Adipose tissue (tissue), 3 donors: ENCODE measurements around the gene VPS35. TPM values are rescaled to one million over a fixed set of nuclear protein-coding genes. Genes with fewer than 3 reads are reported as not detected.

Experiments
- H3K27ac ChIP-seq: one replicate; pipeline ENCODE4 v1.5.1; 2013; ENCODE audit warnings: low read depth, low read length
- WGBS, 3 donors: extraction: QIAGEN DNeasy Blood & Tissue Kit; methylation state at CpG; one replicate each; pipeline ENCODE4 v1.1.7; 2013; 5-methylcytosine and 5-hydroxymethylcytosine counted together
- polyA plus RNA-seq, 3 donors: library from polyadenylated mRNA; stranded (reverse); fragments of 200-250 nt; gene quantifications; one replicate each; pipeline ENCODE4 v1.2.3, GENCODE V29; 2013
- donor health status: healthy with polysubstance abuse.
- donor health status: Bipolar disorder and iron deficiency.
- donor health status: healthy.

Gene VPS35
- 10 to 100 TPM; 20.1 to 45.5 (median 34.5) TPM for polyA plus RNA-seq

- whole genome bisulfite sequencing, 3 donors, result 1% methylated on average over 54 of the region's 54 CpGs
- peak within 1 kb of the TSS; percentile 83 for H3K27ac ChIP-seq
These were observed at the start of gene VPS35 for GRCh38 chr16:46688654-46689364. Gene VPS35, minus strand, starts transcription at chr16:46689178. Its CDS starts 45 bp downstream, at chr16:46689133.

- H3K27ac ChIP-seq, result no peak overlapping the region
- WGBS, 3 donors, result 82 to 88% (median 85%) methylated on average over 14 of the region's 14 CpGs
These were observed 48.7 kb upstream of the VPS35 start for GRCh38 chr16:46737621-46738214.

- no peak overlapping the region for H3K27ac ChIP-seq
- 66 to 71% (median 70%) methylated on average over 12 of the region's 12 CpGs for WGBS, 3 donors
These were observed 47.7 kb upstream of the VPS35 start for GRCh38 chr16:46736695-46737094.

GRCh38 chr16:46733319-46733830, 44.4 kb upstream of the VPS35 start:
- 76 to 86% (median 83%) methylated on average over 9 of the region's 9 CpGs for WGBS, 3 donors
- no peak overlapping the region for H3K27ac ChIP-seq

DNA sequence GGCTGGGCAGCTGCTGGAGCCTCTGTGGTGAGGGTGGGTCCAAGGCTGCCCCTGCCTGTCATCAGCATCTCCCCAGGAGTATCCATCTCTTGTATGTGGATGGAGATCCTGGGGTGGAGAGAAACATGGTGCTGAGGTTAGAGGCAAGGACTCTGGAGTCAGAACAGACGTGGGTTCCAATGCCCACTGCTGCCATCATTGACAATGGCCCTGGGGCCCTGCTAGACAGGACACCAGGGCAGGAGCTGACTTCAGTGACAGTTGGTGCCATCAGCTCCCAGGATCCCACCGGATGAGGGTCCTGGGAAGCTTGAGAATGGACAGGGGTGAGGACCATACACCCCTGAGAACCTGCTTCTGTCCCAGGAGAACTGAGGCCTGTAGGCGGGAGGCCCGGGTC, 43.6 kb upstream of the VPS35 start:
- 81 to 88% (median 84%) methylated on average over 4 of the region's 4 CpGs for WGBS, 3 donors
- no peak overlapping the region for H3K27ac ChIP-seq

DNA sequence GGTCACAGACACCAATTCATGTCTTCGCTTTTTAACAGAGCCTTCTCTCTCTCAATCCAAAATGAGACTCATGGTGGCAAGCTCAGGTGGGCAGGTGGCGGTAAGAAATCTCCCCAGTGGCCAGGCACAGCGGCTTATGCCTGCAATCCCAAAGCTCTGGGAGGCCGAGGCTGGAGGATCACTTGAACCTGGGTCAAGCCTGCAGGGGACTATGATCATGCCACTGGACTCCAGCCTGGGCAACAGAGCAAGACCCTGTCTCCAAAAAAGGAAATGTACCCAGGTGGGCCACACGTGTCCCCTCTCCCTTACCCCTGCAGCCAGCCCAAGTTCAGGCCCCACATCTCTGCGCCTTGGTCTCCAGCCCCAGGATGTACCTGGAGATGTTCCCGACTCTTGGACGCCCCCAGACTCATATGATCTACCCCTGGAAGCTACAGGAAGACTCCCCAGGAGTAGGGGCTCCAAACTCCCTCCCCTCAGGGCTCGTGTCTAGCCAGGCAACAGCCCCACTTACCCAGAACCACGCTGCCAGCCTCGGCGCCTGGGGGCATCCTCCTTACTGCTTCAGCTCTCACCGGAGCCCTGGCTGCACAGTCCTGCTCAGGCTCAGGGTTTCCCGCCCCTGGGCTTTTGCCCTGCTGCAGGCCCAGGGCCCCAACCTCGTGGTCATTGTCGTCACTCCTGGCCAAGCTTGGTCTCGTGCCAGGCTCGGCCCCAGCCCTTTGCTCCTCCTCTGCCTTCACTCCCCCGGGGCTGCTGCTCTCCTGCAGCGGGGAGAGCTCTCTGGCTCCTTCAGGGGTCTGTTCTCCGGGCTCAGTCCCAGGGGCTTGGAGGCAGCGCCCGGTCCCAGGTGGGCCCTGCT, 42.9 kb upstream of the VPS35 start:
- WGBS, 3 donors, result 73 to 81% (median 81%) methylated on average over 23 of the region's 23 CpGs
- H3K27ac ChIP-seq, result no peak overlapping the region

DNA sequence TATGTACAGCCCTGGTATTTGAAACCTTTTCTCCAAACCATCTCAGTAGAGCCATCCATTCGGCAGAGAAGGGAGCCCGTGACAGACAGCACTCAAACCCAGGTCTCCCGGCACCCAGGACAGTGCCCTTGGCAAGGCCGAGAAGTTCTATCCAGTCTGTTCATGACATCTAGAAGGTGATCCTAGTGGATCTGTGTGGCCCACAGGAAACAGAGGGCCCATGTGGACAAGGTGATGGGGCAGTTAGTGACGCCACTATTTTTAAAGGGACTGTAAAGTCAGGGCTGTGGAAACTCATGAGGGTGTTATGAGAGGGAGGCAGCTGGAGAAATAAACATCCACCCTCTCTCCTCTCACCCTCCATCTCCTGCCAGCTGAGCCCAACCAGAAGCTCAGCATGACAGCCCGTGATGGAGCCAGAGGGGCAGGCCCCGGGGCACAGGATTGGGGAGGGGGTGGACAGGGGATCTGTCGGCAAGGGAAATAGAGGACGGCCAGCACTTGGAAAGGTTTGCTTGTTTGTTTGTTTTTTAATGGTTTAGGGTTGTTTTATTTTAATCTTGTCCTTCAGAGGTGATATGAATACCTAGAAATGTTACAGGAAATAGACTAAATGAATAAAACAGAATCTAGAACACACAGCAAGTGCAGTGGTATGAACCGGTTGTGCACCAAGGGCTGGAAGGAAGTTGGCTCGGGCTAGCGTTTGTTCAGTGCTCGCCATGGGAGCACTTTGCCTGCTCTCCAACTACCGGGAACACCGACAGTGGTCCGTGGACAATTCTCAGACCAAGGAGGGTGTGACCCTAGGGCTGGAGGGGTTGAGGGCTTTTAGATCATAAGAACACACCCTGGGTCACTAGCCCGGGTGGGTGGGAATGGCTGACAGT, 42.1 kb upstream of the VPS35 start:
- WGBS, 3 donors, result 71 to 79% (median 78%) methylated on average over 17 of the region's 17 CpGs
- no peak overlapping the region for H3K27ac ChIP-seq

DNA sequence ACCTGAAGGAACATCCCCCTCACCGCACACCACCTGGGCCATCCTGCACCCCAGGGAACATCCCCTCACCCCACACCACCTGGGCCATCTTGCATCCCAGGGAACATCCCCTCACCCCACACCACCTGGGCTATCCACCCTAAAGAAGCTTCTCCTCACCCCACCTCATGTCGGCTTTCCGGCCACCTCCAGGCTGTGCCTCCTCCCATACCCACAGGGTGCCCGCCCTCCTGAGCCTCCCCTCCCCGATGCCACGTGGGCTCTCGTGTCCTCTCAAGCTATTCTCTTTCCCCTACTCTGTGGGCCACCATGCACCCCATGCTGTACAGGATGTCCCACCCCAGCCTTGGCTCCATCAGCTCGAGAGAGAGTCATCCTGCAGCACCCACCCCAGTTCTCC, 41.1 kb upstream of the VPS35 start:
- no peak overlapping the region for H3K27ac ChIP-seq
- 92 to 96% (median 96%) methylated on average over 8 of the region's 8 CpGs for WGBS, 3 donors

- no peak overlapping the region for H3K27ac ChIP-seq
- 90 to 92% (median 91%) methylated on average over 7 of the region's 7 CpGs for WGBS, 3 donors
These were observed 40.5 kb upstream of the VPS35 start for GRCh38 chr16:46729326-46729995.

DNA sequence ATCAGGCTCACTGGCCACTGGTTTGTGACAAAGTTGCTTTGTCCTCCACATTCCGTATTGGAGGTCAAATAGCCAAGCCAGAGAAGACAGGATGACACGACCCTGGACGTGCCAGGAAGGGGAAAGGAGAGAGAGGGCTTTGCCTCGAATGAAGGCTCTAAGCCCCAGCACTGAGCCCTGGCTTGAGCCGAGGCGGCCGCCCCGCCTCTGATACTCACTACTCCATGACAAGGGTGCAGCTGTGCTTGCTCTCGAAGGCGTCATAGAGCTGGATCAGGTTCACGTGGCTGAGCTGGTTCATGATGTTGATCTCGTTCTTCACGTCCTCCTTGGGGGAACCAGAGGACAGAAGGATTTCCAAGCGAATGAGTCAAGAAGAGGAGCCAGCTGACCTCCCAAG, 39.8 kb upstream of the VPS35 start:
- WGBS, 3 donors, result 54 to 91% (median 89%) methylated on average over 12 to 14 of the region's 14 CpGs
- H3K27ac ChIP-seq, result no peak overlapping the region

GRCh38 chr16:46727630-46728029, 38.7 kb upstream of the VPS35 start:
- 90 to 93% (median 92%) methylated on average over 9 of the region's 9 CpGs for WGBS, 3 donors
- no peak overlapping the region for H3K27ac ChIP-seq

DNA sequence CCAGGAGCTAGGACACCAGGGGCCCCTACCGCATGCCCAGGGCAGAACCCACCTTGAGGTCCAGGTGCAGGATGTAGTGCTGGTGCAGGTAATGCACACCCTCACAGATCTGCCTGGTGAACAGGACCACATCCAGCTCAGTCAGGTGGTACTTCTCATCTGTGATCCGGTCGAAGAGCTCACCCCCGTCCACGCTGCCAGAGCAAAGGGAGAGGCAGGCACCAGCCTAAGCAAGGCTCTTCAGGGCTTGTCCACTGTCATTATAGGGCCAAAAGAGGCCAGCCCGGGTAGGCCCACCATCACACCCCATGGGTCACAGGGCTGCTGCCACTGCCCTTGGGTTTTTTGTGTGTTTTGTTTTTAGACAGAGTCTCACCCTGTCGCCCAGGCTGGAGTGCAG, 38.2 kb upstream of the VPS35 start:
- WGBS, 3 donors, result 90 to 96% (median 94%) methylated on average over 7 of the region's 7 CpGs
- H3K27ac ChIP-seq, result no peak overlapping the region

DNA sequence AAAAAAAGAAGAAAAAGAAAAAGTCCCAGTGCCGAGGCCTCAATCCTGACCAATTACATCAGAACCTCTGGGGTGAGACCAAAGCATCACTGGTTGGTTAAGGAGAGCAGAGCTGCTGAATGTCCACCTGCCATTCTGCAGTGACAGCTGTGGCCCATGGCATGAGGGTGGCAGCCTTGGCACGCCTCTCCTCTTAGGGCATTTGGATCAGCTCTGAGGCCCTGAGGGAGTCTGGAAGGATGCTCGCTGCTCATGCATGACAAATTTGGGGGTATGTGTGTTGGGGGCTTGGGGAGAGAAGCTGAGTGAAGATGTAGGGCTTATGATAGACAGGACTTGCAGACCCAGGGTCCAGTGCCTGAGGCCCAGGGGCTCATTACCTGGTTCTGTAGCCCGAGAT, 32.9 kb upstream of the VPS35 start:
- H3K27ac ChIP-seq, result no peak overlapping the region
- 78 to 88% (median 86%) methylated on average over 4 of the region's 4 CpGs for WGBS, 3 donors

DNA sequence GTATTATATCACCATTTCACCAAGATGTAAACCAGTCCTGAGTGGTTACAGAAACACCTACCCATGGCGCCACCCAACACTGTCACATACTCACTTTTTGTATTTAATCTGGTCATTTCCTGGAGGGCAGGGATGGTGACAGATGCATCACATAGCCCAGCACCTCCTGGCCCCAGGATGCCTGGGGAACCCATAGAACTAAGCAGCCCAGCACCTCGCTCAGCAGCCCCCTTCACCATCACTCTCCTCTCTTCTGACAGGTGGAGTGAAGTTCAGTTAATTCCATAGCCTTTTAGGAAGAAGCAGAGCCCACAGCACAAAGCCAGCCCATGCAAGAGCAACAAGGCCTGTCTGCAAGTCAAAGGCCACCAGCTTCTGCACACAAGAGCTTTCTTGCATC, 31.6 kb upstream of the VPS35 start:
- WGBS, 3 donors, result 90 to 93% (median 91%) methylated on average over 2 of the region's 2 CpGs
- no peak overlapping the region for H3K27ac ChIP-seq

DNA sequence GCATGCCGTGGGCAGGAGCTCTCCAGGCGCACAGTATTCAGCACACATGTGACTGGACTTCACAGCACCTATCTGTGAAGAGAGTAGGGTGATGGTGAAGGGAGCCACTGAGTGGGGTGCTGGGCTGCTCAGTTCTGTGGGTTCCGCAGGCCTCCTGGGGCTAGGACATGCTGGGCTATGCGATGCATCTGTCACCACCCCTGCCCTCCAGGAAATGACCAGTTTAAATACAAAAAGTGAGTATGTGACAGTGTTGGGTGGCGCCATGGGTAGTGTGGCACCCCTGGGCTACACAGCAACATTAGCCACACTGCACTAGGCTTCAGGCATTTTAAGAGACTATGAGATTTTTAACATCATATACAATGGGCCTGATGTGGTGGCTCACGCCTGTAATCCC, 30.6 kb upstream of the VPS35 start:
- no peak overlapping the region for H3K27ac ChIP-seq
- 95 to 96% (median 96%) methylated on average over 6 of the region's 6 CpGs for WGBS, 3 donors

DNA sequence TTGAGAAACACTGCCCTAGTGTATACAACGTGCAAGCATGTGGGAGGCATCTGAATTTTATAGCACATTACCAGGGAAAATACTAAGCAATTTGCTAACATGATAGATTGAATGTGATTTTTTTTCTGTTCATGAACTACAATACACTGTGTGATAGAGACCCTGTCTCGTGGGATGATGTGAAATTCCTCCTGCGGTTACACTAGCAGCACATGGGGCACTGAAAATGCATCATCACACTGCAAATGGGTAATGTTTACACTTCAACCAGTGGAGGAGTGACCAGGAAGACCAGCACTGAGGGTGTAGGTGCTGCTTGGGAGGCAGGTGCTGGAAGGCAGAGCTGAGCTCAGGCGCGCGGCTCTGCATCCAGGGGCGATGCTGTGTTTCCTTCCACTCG, 29.2 kb upstream of the VPS35 start:
- H3K27ac ChIP-seq, result no peak overlapping the region
- 76 to 81% (median 79%) methylated on average over 8 of the region's 8 CpGs for WGBS, 3 donors

DNA sequence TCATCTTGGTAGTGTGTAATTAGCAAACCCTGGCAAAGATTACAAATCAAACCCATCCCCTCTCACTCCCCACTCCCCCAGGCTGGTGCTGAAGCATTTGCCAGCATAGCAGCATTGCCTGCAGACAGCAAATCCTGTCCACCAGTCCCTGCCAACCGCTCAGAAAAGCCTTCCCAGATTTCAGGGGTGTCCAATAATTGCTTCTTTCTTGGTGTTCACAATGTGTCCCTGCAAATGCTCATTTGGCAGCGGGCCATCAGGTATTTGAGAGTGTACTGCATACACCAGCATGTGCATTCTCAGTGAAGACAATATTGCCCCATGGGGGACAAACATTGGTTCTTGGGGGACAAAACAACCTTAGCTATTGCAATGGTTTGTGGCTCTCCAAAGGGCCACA, 28.7 kb upstream of the VPS35 start:
- WGBS, 3 donors, result 71 to 82% (median 74%) methylated on average over 2 of the region's 2 CpGs
- no peak overlapping the region for H3K27ac ChIP-seq
